MCF 10A (cell line): Measurements from ENCODE around the gene SLC5A2. TPM values are rescaled to one million over a fixed set of nuclear protein-coding genes. Genes with fewer than 3 reads are reported as not detected.
"Not testable (repeated sequence)": the region's sequence is repeated elsewhere in the genome, so short reads cannot be mapped to it uniquely, and the experiment has no call there.

Experiments
- BruUV-seq: library from RNA; stranded (reverse); fragments of 400-500 nt; replicated peaks from 2 replicates; lab custom pipeline; 2021; lab: Mats Ljungman, UMichigan
- CTCF ChIA-PET: fragments of 300-600 bp; sonication (Branson Sonifier 250); formaldehyde crosslinking; extraction: SDS; loops from one replicate; lab custom pipeline; 2021; ENCODE audit warnings: antibody characterized with exemption, inconsistent platforms; lab: Yijun Ruan, JAX
- POLR2A ChIA-PET: fragments of 300-600, 350-650 bp; sonication (Branson Sonifier 250); formaldehyde crosslinking; extraction: SDS; loops from one replicate; lab custom pipeline; 2020; ENCODE audit warnings: antibody characterized with exemption, inconsistent platforms; lab: Yijun Ruan, JAX
- DNase-seq: peaks from one replicate; pipeline ENCODE4 v3.0.0-alpha.2; 2018; ENCODE audit not compliant: unreplicated experiment
- H3K27ac Mint-ChIP-seq: one replicate; pipeline ENCODE4 v1.8.0; 2022; ENCODE audit warnings: mild to moderate bottlenecking, low read depth, mixed read lengths; ENCODE audit not compliant: unreplicated experiment
- H3K27me3 Mint-ChIP-seq: one replicate; pipeline ENCODE4 v1.8.0; 2022; ENCODE audit warnings: mixed read lengths; ENCODE audit not compliant: insufficient read depth, unreplicated experiment
- H3K36me3 Mint-ChIP-seq: one replicate; pipeline ENCODE4 v1.8.0; 2022; ENCODE audit warnings: mild to moderate bottlenecking, moderate library complexity, mixed read lengths; ENCODE audit not compliant: insufficient read depth, unreplicated experiment
- H3K4me1 Mint-ChIP-seq: one replicate; pipeline ENCODE4 v1.8.0; 2022; ENCODE audit warnings: mixed read lengths; ENCODE audit not compliant: insufficient read depth, unreplicated experiment
- H3K4me3 Mint-ChIP-seq: one replicate; pipeline ENCODE4 v1.8.0; 2022; ENCODE audit warnings: mild to moderate bottlenecking, moderate library complexity, mixed read lengths; ENCODE audit not compliant: unreplicated experiment
- H3K9me3 Mint-ChIP-seq: one replicate; pipeline ENCODE4 v1.8.0; 2022; ENCODE audit warnings: mixed read lengths; ENCODE audit not compliant: unreplicated experiment
- intact Hi-C: fragments of 100-400 bp; cut with micrococcal nuclease; formaldehyde crosslinking; loops from 2 replicates; pipeline ENCODE4 v1.14.1; 2022
- total RNA-seq: library from RNA; stranded (reverse); gene quantifications from 2 replicates; pipeline ENCODE4 v1.2.3, GENCODE V29; 2022
- TF ChIP-seq, protein P1 (sequence below): fragments of 200-600 bp; IDR thresholded peaks from one replicate; pipeline ENCODE4 v1.8.0; 2022; ENCODE audit warnings: antibody characterized with exemption, mild to moderate bottlenecking; ENCODE audit not compliant: unreplicated experiment

SLC5A2 gene
- total RNA-seq, 1 experiment from 2014 or later = not detected

DNA sequence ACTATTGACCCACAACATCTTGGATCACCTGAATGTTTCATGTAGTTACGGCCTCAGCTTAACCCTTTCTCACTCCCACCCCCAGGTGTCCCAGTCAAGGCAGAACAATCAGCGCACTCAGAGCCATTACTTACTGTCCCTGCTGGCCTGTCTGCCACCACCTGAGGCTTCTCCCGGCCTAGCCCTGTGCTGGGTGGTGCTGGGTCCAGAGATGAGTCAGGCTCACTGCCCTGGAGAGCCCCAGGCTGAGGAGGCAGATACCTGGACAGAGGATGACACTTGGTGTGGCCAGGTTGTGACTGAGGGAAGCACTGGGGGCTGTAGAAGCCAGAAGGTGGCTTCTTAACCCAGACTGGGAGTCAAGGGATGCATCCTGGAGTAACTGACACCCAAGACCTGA, 4.0 kb upstream of the SLC5A2 start:
- CTCF ChIA-PET = interaction anchor here (0.6 to 1.8 kb wide), 3 partner anchors 18 to 395 kb away, joined by 3 to 6 read pairs (median 3); partner anchors contain the start of gene ZNF267
- H3K4me1 Mint-ChIP-seq = no peaks in the 10 kb centered on the region
- H3K27ac Mint-ChIP-seq = no peak overlapping the region
- DNase-seq = no peak
- no TSS peak for BruUV-seq
- H3K9me3 Mint-ChIP-seq = no peaks in the 10 kb centered on the region
- TF ChIP-seq, protein P1, sequence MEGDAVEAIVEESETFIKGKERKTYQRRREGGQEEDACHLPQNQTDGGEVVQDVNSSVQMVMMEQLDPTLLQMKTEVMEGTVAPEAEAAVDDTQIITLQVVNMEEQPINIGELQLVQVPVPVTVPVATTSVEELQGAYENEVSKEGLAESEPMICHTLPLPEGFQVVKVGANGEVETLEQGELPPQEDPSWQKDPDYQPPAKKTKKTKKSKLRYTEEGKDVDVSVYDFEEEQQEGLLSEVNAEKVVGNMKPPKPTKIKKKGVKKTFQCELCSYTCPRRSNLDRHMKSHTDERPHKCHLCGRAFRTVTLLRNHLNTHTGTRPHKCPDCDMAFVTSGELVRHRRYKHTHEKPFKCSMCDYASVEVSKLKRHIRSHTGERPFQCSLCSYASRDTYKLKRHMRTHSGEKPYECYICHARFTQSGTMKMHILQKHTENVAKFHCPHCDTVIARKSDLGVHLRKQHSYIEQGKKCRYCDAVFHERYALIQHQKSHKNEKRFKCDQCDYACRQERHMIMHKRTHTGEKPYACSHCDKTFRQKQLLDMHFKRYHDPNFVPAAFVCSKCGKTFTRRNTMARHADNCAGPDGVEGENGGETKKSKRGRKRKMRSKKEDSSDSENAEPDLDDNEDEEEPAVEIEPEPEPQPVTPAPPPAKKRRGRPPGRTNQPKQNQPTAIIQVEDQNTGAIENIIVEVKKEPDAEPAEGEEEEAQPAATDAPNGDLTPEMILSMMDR = no peak
- POLR2A ChIA-PET = no interaction called here
- peaks cover 13% of the 10 kb centered on the region for H3K27me3 Mint-ChIP-seq
- H3K36me3 Mint-ChIP-seq = peaks cover 11% of the 10 kb centered on the region
- no peak overlapping the region for H3K4me3 Mint-ChIP-seq
- intact Hi-C loops = no loop called here

DNA sequence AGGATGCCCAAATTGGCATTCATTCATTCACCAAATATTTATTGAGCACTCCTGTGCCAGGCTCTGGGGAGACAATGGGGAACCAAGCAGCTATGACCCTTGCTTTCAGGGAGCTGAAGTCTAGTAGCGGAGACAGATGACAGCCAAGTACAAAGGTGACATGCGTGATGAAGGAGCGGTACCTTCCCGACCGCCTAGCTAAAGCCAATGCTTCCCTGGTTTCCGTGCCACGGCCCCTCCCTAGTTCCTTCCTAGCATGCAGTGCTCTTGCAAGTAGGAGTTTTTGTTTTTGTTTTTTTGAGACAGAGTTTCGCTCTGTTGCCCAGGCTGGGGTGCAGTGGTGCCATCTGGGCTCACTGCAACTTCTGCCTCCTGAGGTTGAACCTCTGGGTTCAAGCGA, 3.2 kb upstream of the SLC5A2 start:
- Mint-ChIP-seq H3K36me3 (peaks cover 11% of the 10 kb centered on the region), H3K4me1 (no peaks in the 10 kb centered on the region), H3K27ac (no peak overlapping the region), H3K4me3 (no peak overlapping the region), H3K27me3 (peaks cover 13% of the 10 kb centered on the region), H3K9me3 (no peaks in the 10 kb centered on the region)
- ChIA-PET CTCF (interaction anchor here (1.0 to 1.8 kb wide), 2 partner anchors 11 to 19 kb away, joined by 4 to 6 read pairs; no protein-coding TSS in a partner anchor), POLR2A (no interaction called here)
- intact Hi-C loops = no loop called here
- TF ChIP-seq, protein P1 = no peak
- no peak for DNase-seq
- BruUV-seq = no TSS peak

DNA sequence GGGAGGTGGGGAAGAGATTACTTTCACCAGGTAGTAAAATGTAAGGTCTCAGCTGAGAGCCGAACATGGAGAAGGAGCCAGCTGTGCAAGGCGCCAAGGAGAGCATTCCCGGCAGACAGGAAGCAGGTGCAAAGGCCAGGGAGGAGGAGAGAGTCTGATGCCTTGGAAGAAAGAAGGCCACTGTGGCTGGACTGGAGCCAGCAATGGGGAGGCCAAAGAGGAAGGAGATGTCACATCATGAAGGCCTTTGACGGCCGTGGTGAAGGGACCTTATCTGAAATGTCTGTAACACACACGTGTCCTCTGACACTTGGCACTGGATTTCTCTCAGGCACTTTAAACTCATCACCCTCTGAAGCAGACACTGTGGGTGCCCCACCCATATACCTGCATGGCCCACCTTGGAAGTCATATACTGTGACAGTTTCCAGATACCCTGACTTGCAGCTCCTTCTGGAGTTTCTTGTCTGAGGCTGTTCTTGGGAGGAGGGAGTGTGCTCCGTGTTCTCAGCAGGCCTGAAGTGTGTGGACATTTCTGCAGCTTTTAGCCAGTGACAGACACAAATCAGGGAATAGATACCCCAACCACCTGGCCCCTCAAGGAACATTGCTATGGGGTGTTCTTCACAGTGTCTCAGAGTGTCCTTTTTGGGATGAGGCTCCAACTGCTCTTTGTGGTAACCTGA, 1.9 kb upstream of the SLC5A2 start:
- H3K4me1 Mint-ChIP-seq = no peaks in the 10 kb centered on the region
- TSS peak; percentile 25 for BruUV-seq
- H3K9me3 Mint-ChIP-seq = no peaks in the 10 kb centered on the region
- TF ChIP-seq, protein P1 = no peak
- H3K27me3 Mint-ChIP-seq = peaks cover 13% of the 10 kb centered on the region
- no peak overlapping the region for H3K27ac Mint-ChIP-seq
- no peak overlapping the region for H3K4me3 Mint-ChIP-seq
- no peak for DNase-seq
- CTCF ChIA-PET = interaction anchor here (0.8 kb wide), 1 partner anchor 14 kb away, joined by 3 read pairs; no protein-coding TSS in a partner anchor
- intact Hi-C loops = no loop called here
- POLR2A ChIA-PET = no interaction called here
- peaks cover 15% of the 10 kb centered on the region for H3K36me3 Mint-ChIP-seq

DNA sequence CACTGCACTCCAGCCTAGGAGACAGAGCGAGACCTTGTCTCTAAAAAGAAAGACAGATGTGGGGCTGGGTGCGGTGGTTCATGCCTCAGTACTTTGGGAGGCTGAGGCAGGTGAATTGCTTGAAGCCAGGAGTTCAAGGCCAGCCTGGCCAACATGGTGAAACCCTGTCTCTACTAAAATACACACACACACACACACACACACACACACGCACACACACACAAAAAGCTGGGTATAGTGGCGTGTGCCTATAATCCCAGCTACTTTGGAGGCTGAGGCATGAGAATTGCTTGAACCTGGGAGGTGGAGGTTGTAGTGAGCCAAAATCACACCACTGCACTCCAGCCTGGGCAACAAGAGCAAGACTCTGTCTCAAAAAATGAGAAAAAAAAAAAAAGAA, 1.1 kb downstream of the SLC5A2 start:
- H3K4me3 Mint-ChIP-seq, POLR2A ChIA-PET, H3K27ac Mint-ChIP-seq, H3K4me1 Mint-ChIP-seq, H3K9me3 Mint-ChIP-seq, intact Hi-C loops, BruUV-seq, DNase-seq: not testable (repeated sequence)
- CTCF ChIA-PET = interaction anchor here (1.5 kb wide), 1 partner anchor 9 kb away, joined by 3 read pairs; no protein-coding TSS in a partner anchor
- H3K36me3 Mint-ChIP-seq = peaks cover 14% of the 10 kb centered on the region
- peaks cover 13% of the 10 kb centered on the region for H3K27me3 Mint-ChIP-seq
